PC-9 (cell line): Measurements from ENCODE around the gene CFAP91.

Source experiments
- EZH2 ChIP-seq: fragments of 200-600 bp; sonication (generic); IDR thresholded peaks from 2 replicates; pipeline ENCODE4 v1.8.0; 2017; ENCODE audit warnings: antibody characterized with exemption, low read depth
- TF ChIP-seq, protein P1 (sequence below): fragments of 200-600 bp; sonication (generic); conservative IDR thresholded peaks from 2 replicates; pipeline ENCODE4 v1.6.1; 2017; ENCODE audit warnings: mixed run types, antibody characterized with exemption, mild to moderate bottlenecking, moderate library complexity

GRCh38 chr3:119669906-119670570 is 32.8 kb upstream of the CFAP91 start:
- no peak for TF ChIP-seq EZH2
- TF ChIP-seq, protein P1, sequence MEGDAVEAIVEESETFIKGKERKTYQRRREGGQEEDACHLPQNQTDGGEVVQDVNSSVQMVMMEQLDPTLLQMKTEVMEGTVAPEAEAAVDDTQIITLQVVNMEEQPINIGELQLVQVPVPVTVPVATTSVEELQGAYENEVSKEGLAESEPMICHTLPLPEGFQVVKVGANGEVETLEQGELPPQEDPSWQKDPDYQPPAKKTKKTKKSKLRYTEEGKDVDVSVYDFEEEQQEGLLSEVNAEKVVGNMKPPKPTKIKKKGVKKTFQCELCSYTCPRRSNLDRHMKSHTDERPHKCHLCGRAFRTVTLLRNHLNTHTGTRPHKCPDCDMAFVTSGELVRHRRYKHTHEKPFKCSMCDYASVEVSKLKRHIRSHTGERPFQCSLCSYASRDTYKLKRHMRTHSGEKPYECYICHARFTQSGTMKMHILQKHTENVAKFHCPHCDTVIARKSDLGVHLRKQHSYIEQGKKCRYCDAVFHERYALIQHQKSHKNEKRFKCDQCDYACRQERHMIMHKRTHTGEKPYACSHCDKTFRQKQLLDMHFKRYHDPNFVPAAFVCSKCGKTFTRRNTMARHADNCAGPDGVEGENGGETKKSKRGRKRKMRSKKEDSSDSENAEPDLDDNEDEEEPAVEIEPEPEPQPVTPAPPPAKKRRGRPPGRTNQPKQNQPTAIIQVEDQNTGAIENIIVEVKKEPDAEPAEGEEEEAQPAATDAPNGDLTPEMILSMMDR: no peak
